ENCODE measurements around the gene WDR72.
"Not testable (repeated sequence)": the region's sequence is repeated elsewhere in the genome, so short reads cannot be mapped to it uniquely, and the experiment has no call there.

WDR72 gene

DNA sequence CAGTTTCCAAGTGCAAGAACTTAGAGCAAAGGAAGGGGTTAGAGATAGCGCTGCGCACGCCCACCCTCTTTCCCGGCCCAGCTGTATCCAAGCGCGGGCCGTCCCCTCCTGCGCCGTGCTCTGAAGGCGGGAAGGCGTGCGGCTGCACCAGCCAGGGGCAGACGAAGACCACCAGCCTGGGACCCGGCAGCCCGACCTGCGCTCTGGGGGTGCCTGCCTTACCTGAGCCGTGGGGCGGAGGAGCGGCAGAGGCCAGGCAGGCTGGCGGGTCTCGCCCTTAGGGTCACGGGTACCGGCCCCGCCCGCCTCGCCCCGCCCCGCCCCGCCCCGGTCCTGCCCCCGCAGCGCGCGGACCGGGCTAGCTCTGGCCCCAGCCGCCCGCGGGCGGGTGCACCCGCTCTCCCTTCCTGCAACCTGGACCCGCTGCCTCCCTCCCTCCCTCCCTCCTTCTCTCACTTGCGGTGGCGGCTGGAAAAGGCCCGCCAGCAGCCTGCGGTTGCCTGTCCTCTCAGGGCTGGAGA lies at the start of gene WDR72:
Gene WDR72, minus strand, starts transcription at position 253 of the 521 bp plus-strand sequence. CDS start 26,514 bp downstream, outside the sequence.
- DNase-seq: no peak

DNA sequence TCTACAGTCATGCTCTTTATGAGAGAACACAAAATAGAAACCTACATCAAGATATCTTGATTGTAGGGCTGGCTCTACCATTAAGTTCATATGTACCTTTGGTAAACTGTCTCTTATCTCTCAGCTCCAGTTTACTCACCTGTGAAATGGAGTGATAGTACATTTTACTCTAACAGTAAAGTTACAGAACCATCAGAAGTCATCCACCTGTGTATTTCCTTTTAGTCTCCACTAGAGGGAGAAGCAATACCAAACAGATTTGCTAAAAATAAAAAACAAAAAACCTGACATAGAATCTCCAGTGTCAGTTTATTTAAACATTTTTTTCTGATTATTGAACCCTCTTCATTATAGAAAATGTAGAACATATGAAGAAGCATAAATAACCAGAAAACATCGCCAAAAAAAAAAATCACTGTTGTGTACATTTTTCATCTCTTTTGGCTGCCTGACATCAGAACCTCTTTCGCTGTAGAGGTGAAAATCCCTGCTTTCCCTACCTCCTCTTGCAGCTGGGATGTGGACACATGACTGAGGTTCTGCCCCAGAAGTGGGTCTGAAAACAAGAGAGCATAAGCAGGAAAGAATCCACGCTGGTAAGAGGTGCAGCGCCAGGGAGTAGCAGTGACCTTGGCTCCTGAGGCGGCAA lies 48.7 kb upstream of the WDR72 start:
- no peak for DNase-seq

DNA sequence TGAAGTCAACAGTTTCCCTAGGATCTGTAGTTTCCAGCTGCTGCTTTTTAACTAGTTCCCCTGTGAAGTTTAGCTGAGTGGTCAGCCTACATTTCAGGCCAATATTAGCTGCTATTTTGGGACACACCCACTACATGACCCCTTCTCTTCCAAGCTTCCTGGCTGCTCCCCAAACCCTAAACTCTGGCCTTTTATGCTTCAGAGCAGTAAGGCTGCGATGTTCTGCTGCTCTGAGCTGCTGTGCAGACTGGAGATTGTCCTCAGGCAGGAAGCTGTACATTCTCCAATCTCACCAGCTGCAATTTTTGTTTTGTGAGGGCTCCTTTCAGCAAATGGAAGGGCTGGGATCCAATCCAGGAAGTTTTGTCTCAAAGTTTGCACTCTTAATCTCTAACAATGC lies 48.0 kb upstream of the WDR72 start:
- no peak for DNase-seq

DNA sequence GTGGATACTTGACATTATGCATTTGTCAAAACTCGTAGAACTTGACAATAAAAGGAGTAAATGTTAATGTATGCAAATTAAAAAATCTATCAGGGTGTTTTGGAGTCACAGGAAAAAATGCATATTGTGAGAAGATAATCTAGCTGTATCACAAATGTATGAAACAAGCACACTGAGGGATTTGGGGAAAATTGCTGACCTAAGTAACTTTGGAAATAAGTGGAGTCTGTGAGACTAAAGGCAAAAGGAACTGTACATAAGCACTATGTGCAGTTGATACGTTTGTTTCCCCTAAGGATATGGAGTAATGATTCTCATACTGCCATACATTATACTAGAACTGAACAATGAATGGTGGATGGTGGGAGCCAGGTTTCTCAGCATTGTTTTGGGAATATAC lies 43.2 kb upstream of the WDR72 start:
- DNase-seq: no peak

DNA sequence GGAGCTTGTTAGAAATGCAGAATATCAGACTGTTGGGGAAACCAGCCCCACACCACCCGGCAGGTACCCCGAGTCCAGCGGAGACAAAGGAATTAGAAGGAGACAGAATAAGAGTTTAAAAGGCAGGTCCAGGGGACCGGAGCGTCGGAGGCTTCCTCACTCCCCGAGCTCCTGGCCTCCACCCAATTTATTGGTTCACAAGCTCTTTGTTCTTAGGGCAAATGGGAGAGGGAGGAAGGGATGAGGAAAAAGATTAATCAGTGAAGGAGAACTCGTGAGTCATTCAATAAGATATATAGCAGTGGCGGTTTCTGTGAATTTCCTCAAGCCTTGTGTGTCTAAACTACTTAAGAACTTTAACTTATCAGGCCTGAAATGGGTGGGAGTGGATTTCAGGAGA lies 32.1 kb upstream of the WDR72 start:
- no peak for DNase-seq

DNA sequence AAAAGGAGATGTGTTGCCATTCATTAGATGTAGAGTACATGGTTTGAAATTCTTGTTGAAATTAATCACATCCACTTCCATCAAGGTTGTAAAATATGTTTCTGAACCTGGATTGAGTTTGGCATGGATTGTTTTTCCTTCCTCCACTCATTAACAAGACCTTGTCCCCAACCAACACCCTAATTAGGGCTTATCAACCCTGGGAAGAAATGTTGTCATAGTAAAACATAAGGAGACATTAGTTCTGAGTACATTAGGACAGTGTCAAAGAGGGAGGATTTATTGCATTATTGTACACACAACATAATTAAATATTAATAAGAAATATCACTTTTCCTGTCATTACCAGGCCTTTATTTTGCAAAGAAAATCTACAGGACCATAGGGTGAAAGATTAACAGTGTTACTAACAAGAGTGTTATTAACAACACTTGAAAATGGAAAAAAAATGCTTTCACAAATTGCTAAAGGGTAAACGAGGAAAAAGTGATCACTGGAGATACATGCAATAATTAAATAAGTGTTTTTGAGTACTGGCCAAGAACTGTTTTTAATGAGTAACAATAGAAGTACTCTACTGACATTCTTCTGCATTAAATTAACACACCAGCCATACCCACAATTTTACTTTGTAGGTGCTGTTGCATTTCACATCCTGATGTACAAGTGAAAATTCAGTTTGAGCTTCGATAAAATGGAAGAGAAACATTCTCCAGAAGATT lies 30.4 kb upstream of the WDR72 start:
- no peak for DNase-seq

DNA sequence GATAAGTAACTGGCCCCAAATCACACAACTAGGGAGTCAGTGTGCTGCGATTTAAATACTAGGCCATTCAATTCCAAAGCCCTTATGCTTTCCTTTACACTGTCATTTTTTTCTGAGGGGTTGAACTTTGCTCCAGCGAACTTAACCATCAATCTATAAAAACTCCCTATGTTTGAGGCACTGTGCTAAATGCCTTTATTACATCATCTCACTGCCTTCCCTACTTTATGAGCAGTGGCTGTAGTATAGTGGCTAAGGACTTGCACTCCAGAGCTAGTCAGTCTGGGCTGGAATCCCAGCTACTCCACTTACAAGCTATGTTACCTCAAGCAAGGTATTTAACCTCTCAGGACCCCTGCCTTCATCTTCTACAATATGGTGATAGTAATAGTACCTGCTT lies 26.9 kb upstream of the WDR72 start:
- no peak for DNase-seq

DNA sequence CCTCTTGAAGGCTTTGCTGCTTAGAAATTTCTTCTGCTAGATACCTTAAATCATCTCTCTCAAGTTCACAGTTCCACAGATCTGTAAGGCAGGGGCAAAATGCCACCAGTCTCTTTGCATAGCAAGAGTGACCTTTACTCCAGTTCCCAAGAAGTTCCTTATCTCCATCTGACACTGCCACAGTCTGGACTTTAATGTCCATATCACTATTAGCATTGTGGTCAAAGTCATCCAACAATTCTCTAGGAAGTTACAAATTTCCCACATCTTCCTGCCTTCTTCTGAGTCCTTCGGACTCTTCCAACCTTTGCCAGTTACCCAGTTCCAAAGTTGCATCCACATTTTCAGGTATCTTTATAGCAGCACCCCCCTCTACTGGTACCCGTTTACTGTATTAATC lies 25.8 kb upstream of the WDR72 start:
- not testable (repeated sequence) for DNase-seq

DNA sequence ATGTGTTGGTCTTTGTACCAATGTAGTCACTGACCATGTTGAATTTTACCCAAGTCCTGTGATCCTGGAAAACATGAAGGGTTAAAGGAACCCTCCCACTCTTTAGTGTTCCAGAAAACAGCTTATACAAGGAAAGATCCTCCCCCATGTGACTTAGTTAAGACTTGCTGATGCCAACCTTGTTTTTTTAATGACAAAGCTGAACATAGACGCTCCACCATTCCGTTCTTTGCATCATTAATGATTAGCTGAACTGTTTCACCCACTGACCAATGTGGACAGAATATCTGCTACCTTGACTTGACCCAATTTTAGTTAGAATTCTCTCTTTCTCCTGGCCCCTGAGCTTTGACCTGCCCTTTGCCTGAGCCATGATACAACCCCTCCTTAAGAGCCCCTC lies 3.5 kb upstream of the WDR72 start:
- DNase-seq: no peak

DNA sequence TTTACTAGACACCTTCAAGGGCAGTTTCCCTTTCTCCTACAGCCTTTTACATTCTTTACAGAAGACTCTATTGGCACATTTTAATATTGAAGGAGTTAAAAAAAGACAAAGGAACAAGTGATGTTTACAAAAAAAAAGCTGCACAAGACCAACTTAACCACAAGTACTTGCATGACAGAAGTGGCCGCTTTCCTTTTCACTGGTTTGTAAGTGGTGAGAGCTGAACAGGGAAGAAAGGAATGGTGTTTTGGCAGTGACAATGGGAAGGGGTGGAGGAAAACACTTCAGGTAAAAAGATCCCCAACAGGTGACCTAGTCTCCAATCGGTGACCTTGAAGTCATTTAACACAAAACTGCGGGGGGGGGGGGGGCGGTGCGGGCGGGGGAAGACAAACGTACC lies 1.1 kb downstream of the WDR72 start:
- no peak for DNase-seq

DNA sequence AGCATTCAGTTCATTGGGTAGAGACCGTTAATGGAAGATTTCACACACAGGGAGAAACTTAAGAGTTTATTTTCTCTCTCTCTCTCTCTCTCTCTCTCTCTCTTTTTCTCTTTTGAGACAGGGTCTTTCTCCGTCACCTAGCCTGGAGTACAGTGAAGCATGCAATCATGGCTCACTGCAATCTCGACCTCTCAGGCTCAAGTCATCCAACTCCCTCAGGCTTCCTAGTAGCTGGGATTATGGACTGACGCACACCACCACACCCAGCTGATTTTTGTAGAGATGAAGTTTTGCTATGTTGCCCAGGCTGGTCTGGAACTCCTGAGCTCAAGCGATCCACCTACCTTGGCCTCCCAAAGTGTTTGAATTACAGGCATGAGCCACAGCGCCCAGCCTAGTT lies 1.6 kb downstream of the WDR72 start:
- no peak for DNase-seq

DNA sequence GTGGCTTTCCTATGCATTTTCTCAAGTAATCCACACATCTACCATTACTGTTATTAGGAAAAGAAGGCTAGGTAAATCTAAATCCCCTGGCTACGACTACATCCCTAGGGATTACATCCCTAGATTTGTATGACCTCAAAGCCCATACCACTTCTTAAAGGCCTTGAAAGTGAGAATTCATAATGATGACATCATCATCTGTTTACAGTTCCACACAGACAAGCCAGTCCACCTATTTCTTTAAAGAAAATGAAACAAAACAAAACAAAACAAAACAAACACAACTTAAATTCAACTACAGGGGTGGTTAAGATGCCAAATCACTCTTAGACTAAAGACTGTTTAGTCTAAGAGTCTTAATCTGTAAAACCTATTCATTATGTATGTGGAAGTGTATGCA lies 5.7 kb downstream of the WDR72 start:
- no peak for DNase-seq

DNA sequence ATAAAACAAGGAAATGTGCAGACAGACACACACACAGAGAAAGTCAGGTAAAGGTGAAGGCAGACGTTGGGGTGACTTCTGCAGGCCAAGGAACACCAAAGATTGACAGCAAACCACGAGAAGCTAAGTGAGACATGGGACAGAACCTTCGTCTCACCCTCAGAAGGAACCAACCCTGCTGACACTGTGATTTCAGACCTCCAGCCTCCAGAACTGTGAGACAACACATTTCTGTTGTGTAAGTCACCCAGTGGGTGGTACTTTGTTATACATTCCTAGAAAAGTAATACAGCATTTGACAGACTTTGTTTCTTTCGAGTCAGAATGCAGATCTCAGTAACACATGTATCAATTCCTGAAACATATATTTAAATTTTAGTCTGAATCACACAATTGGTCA lies 7.1 kb downstream of the WDR72 start:
- no peak for DNase-seq

DNA sequence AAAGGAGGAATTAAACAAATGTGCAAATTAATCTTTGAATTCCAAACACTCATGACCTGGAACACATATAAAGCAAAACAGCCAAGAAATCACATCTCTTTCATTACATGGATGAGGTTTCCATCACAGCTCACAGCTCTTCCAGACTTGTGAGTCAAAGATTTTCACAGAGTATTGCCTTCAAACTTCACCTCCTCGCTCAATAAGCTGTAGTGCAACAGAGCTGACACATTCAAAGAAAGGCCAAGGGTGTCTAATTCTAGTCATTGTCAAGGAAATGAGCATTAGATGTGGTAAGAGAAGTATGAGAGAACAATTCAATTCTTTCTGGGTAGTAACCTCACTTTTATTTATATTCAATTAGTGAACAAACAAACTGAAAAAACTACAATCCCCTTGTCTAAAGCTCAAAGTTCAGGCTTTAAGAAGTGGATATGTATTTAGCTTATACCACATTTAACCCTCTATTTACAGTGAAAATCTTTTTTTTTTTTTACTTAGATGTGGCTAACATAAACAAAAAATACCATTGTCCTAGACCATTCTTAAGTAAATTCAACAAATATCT lies 11.9 kb downstream of the WDR72 start:
- DNase-seq: no peak

DNA sequence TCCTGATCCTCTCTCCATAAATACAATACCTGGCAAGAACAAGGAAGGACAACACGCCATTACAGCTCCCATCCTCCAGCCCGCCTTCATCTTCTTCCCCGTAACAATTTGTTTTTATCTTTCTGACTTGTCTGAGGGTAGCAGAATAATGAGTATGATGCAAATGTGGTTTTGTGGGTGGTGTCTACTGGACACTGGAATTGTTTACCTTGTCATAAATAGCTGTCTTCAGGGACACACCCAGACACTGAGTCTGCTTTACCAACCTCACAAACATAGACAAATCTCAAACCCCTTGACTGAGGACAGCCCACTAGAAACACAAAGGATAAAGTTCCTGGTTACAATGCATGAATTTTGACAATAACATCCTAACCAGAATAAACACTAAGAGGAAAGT lies 13.4 kb downstream of the WDR72 start:
- no peak for DNase-seq

DNA sequence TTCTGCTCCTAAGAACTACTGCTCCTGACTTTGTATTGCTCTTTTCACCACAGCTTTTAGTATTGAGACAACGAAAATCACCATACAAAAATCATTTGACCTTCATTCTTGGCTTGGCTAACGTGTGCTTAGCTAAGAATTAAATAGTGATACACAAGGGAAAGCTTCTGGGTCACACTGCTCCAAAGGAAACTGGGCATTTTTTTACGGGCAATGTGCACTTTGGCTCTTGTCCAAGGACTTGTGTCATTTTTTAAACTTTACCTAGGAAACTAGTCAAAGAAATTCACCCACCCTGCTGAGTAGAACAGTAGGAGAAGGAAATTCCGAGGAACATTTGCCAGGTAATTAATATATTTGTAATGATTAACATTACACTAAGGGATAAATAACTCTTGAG lies 19.8 kb downstream of the WDR72 start:
- no peak for DNase-seq

DNA sequence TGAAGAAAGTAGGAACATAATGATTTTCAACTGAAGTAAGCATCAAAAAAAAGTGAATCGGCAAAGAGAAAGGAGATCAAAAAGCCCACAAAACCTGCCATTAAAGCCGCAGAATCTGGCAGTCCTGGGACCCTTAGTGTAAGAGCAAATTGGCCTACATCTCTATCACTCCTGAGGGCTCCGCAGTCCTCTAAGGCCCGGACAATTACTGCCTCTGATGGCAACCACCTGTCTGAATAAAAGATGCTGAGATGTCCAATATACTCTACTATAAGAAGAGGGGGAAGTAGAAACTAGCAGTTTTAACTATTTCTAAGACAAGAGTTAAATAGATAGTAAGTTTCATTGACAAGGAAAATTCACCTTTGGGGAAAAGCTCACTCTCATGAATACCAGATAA lies 20.3 kb downstream of the WDR72 start:
- no peak for DNase-seq

DNA sequence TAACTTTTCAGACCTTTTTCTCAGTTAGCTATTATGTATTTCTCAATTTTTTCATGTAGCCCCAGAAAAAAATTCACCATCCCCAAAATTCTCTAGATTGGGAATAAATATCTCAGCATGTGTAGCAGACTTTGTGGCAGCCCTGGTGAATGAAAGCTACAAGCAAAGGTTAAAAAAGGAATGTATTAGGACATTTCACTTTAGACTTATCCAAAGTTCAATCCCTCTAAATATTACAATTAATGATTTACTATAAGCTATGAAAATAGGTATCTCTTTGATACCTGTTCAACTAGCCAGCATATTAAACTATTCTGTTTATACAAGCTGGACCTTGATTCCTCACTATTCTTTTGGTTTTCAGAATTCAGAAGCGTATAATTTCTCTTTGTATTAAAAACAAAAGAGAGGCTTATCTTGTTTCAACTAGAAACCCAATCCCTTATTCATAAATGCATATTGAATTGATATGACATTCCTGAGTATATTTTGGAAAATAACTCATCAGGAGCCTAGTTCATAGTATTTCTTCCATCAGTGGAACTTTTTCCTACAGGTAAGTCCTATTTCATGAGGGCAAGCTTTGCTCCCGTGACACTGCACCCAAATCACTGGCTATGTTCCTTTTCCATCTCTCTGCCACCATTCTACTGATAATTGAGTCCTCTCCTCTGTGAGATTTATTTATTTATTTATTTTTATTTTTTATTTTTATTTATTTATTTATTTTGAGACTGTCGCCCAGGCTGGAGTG lies 38.0 kb downstream of the WDR72 start:
- DNase-seq: no peak

DNA sequence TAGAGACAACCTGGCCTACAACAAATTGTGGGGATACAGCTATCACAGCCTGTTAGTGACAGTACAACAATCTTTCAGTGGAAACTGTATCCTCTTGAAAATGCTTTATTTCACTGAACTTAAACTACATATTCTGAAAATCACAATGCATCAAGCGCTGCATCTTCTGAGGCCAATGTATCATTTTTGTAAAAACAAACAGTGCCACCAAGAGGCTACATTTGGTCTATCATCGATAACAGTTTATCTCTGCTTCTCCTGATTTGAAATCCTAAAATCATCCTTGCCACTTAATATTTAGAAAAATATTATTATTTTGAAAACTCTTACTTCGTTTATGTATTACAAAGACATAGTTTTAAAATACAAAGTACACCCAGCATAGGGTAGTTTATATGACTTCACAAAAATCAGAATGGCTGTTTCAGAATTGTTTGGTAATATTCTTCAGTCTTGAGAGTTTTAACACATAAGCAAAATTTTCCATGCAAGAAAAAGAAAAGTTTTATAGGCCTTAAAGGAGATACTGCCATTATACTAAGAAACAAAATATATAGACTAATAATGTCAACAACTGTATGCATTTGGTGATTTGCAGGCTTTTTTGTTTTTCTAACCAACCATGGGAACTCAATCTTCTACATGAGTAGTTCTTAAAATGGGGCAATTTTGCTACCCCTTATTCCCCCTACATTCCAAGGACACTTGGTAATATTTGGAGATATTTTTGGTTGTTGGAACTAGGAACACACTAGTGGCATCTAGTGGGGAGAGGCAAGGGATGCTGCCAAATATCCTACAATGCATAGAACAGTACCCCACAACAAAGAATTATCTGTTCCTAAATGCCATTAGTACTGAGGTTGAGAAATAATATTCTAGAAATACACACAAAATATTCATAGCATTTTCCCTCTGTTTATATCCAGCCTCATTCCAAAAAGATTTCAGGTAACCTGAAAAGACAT lies 42.3 kb downstream of the WDR72 start:
- DNase-seq: no peak

DNA sequence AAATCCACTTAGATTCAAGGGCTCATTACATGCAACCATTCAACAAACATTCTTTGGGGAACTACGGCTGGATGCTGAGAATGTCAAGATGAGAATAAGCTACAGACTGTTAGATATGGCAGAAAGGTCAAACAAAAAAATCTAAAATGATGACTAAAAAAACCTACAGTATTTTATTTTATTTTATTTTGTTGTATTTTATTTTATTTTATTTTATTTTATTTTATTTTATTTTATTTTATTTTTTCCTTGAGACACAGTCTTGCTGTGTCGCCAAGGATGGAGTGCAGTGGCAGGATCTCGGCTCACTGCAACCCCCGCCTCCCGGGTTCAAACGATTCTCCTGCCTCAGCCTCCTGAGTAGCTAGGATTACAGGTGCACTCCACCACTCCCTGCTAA lies 46.2 kb downstream of the WDR72 start:
- no peak for DNase-seq

DNA sequence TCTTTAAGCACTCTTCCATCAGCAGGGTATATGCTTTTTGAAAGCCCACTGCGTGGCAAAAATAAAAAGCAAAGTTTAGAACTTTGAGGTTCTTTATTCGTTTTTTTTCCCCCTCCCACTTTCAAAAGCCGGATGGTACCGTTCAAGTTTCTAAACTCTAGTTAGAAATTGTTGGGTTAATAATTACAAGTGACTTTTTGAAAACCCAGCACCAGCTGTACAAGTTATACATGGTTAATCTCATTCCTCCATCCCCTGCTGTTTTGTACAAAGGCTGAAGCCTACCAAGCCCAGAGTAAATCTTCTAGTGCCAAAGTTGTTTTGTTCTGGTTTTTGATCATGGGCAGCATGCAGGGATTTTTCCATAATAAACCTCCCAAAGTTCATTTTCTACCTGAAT lies 48.6 kb downstream of the WDR72 start:
- DNase-seq: no peak

DNA sequence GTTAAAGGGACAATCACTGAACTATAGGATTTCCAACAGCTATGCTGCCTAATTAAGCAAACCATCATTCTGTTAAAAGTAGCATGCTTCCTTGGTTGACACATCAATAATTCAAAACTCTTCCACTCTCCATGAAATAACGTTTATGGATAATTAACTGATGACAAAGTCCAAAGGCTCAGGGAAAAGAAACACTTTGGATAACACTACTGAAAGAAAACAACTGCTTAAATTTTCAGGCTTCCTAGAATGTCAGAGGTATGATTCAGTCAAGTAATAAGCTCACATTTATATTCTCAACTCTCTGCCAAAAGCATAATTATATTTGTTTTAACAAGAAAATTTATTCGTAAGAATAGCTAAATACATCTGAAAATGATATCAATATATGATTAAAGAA lies 49.6 kb downstream of the WDR72 start:
- no peak for DNase-seq
